Measurements from ENCODE around the gene PPP6R1. TPM values are rescaled to one million over a fixed set of nuclear protein-coding genes. Genes with fewer than 3 reads are reported as not detected.

Gene PPP6R1
- polyA plus RNA-seq = 10 to 100 TPM; 43.4 to 67.5 (median 48.9) TPM
- long read RNA-seq, donor 1, transcript PPP6R1-204 (7 exons, 2,389 nt) = major isoform, 5 of 49 reads
- long read RNA-seq, donor 1, partial matches to known transcripts = 40 of 49 reads
- long read RNA-seq, donor 1, other reads (novel, unspliced or antisense) = 0 of 49 reads
- long read RNA-seq, donor 2, partial matches to known transcripts = 0 of 3 reads
- long read RNA-seq, donor 2, other reads (novel, unspliced or antisense) = 0 of 3 reads
- long read RNA-seq, donor 3, partial matches to known transcripts = 5 of 6 reads
- long read RNA-seq, donor 3, other reads (novel, unspliced or antisense) = 0 of 6 reads
- long read RNA-seq, donor 4 = 0 reads
- long read RNA-seq, donor 5, partial matches to known transcripts = 0 of 2 reads
- long read RNA-seq, donor 5, other reads (novel, unspliced or antisense) = 0 of 2 reads
- long read RNA-seq, donor 6, partial matches to known transcripts = 5 of 11 reads
- long read RNA-seq, donor 6, other reads (novel, unspliced or antisense) = 0 of 11 reads
- long read RNA-seq, donor 7, partial matches to known transcripts = 0 of 6 reads
- long read RNA-seq, donor 7, other reads (novel, unspliced or antisense) = 0 of 6 reads
- long read RNA-seq, donor 8, partial matches to known transcripts = 0 of 1 reads
- long read RNA-seq, donor 8, other reads (novel, unspliced or antisense) = 0 of 1 reads
- long read RNA-seq, donor 9, partial matches to known transcripts = 0 of 1 reads
- long read RNA-seq, donor 9, other reads (novel, unspliced or antisense) = 0 of 1 reads
- long read RNA-seq, donor 10, partial matches to known transcripts = 0 of 4 reads
- long read RNA-seq, donor 10, other reads (novel, unspliced or antisense) = 0 of 4 reads

GRCh38 chr19:55258828-55259539, at the start of gene PPP6R1:
Gene PPP6R1, minus strand, starts transcription at chr19:55259017. Its CDS starts 11,914 bp downstream, at chr19:55247103.
- Histone ChIP-seq H3K27ac (ENCODE audit: low read depth in 1 of 3, low read length in 2 of 3) (peak within 1 kb of the TSS; percentile 93 to 97 (median 96)), H3K9me3 (ENCODE audit: control insufficient read depth in 2 of 2, insufficient read depth in 1 of 2, low read depth in 1 of 2, low read length in 1 of 2) (no peaks in the 10 kb centered on the region), H3K4me3 (ENCODE audit: low read depth in 1 of 3, low read length in 3 of 3) (peak within 1 kb of the TSS; percentile 61 to 88 (median 77)), H3K27me3 (ENCODE audit: control insufficient read depth in 3 of 3, insufficient read depth in 3 of 3, low read length in 3 of 3) (no peaks in the 10 kb centered on the region), H3K36me3 (ENCODE audit: control insufficient read depth in 3 of 3, insufficient read depth in 2 of 3, low read depth in 1 of 3, low read length in 3 of 3) (peaks cover 0 to 33% (median 0%) of the 10 kb centered on the region in 3 donors), H3K4me1 (ENCODE audit: control insufficient read depth in 3 of 3, insufficient read depth in 2 of 3, low read depth in 1 of 3, low read length in 2 of 3) (peaks cover 3 to 25% (median 12%) of the 10 kb centered on the region in 3 donors)
- 0% methylated on average over 66 to 76 of the region's 76 CpGs for WGBS, 3 donors
- DNase-seq (peak; percentile 98 to 100), FAIRE-seq (no peak)

- DNase-seq (no peak), FAIRE-seq (no peak)
- WGBS, 3 donors = 87 to 93% (median 89%) methylated on average over 9 to 11 of the region's 11 CpGs
- no peaks in the 10 kb centered on the region for H3K27me3 ChIP-seq (ENCODE audit: control insufficient read depth in 3 of 3, insufficient read depth in 3 of 3, low read length in 3 of 3)
- no peaks in the 10 kb centered on the region for H3K4me1 ChIP-seq (ENCODE audit: control insufficient read depth in 3 of 3, insufficient read depth in 2 of 3, low read depth in 1 of 3, low read length in 2 of 3)
- peaks cover 0 to 12% of the 10 kb centered on the region in 2 donors for H3K9me3 ChIP-seq (ENCODE audit: control insufficient read depth in 2 of 2, insufficient read depth in 1 of 2, low read depth in 1 of 2, low read length in 1 of 2)
- no peak overlapping the region for H3K4me3 ChIP-seq (ENCODE audit: low read depth in 1 of 3, low read length in 3 of 3)
- H3K36me3 ChIP-seq (ENCODE audit: control insufficient read depth in 3 of 3, insufficient read depth in 2 of 3, low read depth in 1 of 3, low read length in 3 of 3) = peaks cover 0 to 42% (median 0%) of the 10 kb centered on the region in 3 donors
- H3K27ac ChIP-seq (ENCODE audit: low read depth in 1 of 3, low read length in 2 of 3) = no peak overlapping the region
Observed at GRCh38 chr19:55308281-55308680, 49.5 kb upstream of the PPP6R1 start.

- no peak overlapping the region for H3K27ac ChIP-seq (ENCODE audit: low read depth in 1 of 3, low read length in 2 of 3)
- peaks cover 0 to 33% (median 0%) of the 10 kb centered on the region in 3 donors for H3K36me3 ChIP-seq (ENCODE audit: control insufficient read depth in 3 of 3, insufficient read depth in 2 of 3, low read depth in 1 of 3, low read length in 3 of 3)
- DNase-seq = no peak
- peaks cover 0 to 12% of the 10 kb centered on the region in 2 donors for H3K9me3 ChIP-seq (ENCODE audit: control insufficient read depth in 2 of 2, insufficient read depth in 1 of 2, low read depth in 1 of 2, low read length in 1 of 2)
- WGBS, 3 donors = 65 to 77% (median 68%) methylated on average over 3 of the region's 3 CpGs
- H3K4me3 ChIP-seq (ENCODE audit: low read depth in 1 of 3, low read length in 3 of 3) = no peak overlapping the region
- H3K4me1 ChIP-seq (ENCODE audit: control insufficient read depth in 3 of 3, insufficient read depth in 2 of 3, low read depth in 1 of 3, low read length in 2 of 3) = peaks cover 0 to 3% (median 2%) of the 10 kb centered on the region in 3 donors
- no peaks in the 10 kb centered on the region for H3K27me3 ChIP-seq (ENCODE audit: control insufficient read depth in 3 of 3, insufficient read depth in 3 of 3, low read length in 3 of 3)
- FAIRE-seq = no peak
Observed at GRCh38 chr19:55306712-55307111, 47.9 kb upstream of the PPP6R1 start.

- whole genome bisulfite sequencing, 3 donors = 87 to 90% (median 89%) methylated on average over 17 of the region's 17 CpGs
- FAIRE-seq = no peak
Observed at GRCh38 chr19:55305983-55306562, 47.3 kb upstream of the PPP6R1 start.

GRCh38 chr19:55305491-55305890, 46.7 kb upstream of the PPP6R1 start:
- Histone ChIP-seq H3K4me3 (ENCODE audit: low read depth in 1 of 3, low read length in 3 of 3) (no peak overlapping the region), H3K4me1 (ENCODE audit: control insufficient read depth in 3 of 3, insufficient read depth in 2 of 3, low read depth in 1 of 3, low read length in 2 of 3) (peaks cover 0 to 8% (median 2%) of the 10 kb centered on the region in 3 donors), H3K36me3 (ENCODE audit: control insufficient read depth in 3 of 3, insufficient read depth in 2 of 3, low read depth in 1 of 3, low read length in 3 of 3) (peaks cover 0 to 25% (median 0%) of the 10 kb centered on the region in 3 donors), H3K27me3 (ENCODE audit: control insufficient read depth in 3 of 3, insufficient read depth in 3 of 3, low read length in 3 of 3) (no peaks in the 10 kb centered on the region), H3K27ac (ENCODE audit: low read depth in 1 of 3, low read length in 2 of 3) (no peak overlapping the region), H3K9me3 (ENCODE audit: control insufficient read depth in 2 of 2, insufficient read depth in 1 of 2, low read depth in 1 of 2, low read length in 1 of 2) (peaks cover 0 to 12% of the 10 kb centered on the region in 2 donors)
- FAIRE-seq = no peak
- 64 to 81% (median 73%) methylated on average over 9 of the region's 9 CpGs for WGBS, 3 donors
- peak in 1 of 2 donors; percentile 49 for DNase-seq

More at GRCh38 chr19:55305983-55306562, 47.3 kb upstream of the PPP6R1 start:
- Histone ChIP-seq H3K27me3 (ENCODE audit: control insufficient read depth in 3 of 3, insufficient read depth in 3 of 3, low read length in 3 of 3) (no peaks in the 10 kb centered on the region), H3K4me3 (ENCODE audit: low read depth in 1 of 3, low read length in 3 of 3) (no peak overlapping the region), H3K9me3 (ENCODE audit: control insufficient read depth in 2 of 2, insufficient read depth in 1 of 2, low read depth in 1 of 2, low read length in 1 of 2) (peaks cover 0 to 12% of the 10 kb centered on the region in 2 donors), H3K36me3 (ENCODE audit: control insufficient read depth in 3 of 3, insufficient read depth in 2 of 3, low read depth in 1 of 3, low read length in 3 of 3) (peaks cover 0 to 26% (median 0%) of the 10 kb centered on the region in 3 donors), H3K4me1 (ENCODE audit: control insufficient read depth in 3 of 3, insufficient read depth in 2 of 3, low read depth in 1 of 3, low read length in 2 of 3) (peaks cover 0 to 8% (median 2%) of the 10 kb centered on the region in 3 donors), H3K27ac (ENCODE audit: low read depth in 1 of 3, low read length in 2 of 3) (no peak overlapping the region)
- no peak for DNase-seq

- 78 to 82% (median 82%) methylated on average over 14 of the region's 14 CpGs for WGBS, 3 donors
- DNase-seq (peak in 1 of 2 donors; percentile 1), FAIRE-seq (no peak)
- Histone ChIP-seq H3K9me3 (ENCODE audit: control insufficient read depth in 2 of 2, insufficient read depth in 1 of 2, low read depth in 1 of 2, low read length in 1 of 2) (peaks cover 0 to 12% of the 10 kb centered on the region in 2 donors), H3K27me3 (ENCODE audit: control insufficient read depth in 3 of 3, insufficient read depth in 3 of 3, low read length in 3 of 3) (no peaks in the 10 kb centered on the region), H3K27ac (ENCODE audit: low read depth in 1 of 3, low read length in 2 of 3) (no peak overlapping the region), H3K36me3 (ENCODE audit: control insufficient read depth in 3 of 3, insufficient read depth in 2 of 3, low read depth in 1 of 3, low read length in 3 of 3) (peaks cover 0 to 23% (median 0%) of the 10 kb centered on the region in 3 donors), H3K4me1 (ENCODE audit: control insufficient read depth in 3 of 3, insufficient read depth in 2 of 3, low read depth in 1 of 3, low read length in 2 of 3) (peaks cover 0 to 8% (median 2%) of the 10 kb centered on the region in 3 donors), H3K4me3 (ENCODE audit: low read depth in 1 of 3, low read length in 3 of 3) (no peak overlapping the region)
Observed at GRCh38 chr19:55304980-55305379, 46.2 kb upstream of the PPP6R1 start.

- peaks cover 0 to 19% (median 0%) of the 10 kb centered on the region in 3 donors for H3K36me3 ChIP-seq (ENCODE audit: control insufficient read depth in 3 of 3, insufficient read depth in 2 of 3, low read depth in 1 of 3, low read length in 3 of 3)
- peaks cover 0 to 8% (median 2%) of the 10 kb centered on the region in 3 donors for H3K4me1 ChIP-seq (ENCODE audit: control insufficient read depth in 3 of 3, insufficient read depth in 2 of 3, low read depth in 1 of 3, low read length in 2 of 3)
- WGBS, 3 donors = 89 to 93% (median 90%) methylated on average over 38 to 39 of the region's 39 CpGs
- no peak for FAIRE-seq
- H3K27me3 ChIP-seq (ENCODE audit: control insufficient read depth in 3 of 3, insufficient read depth in 3 of 3, low read length in 3 of 3) = no peaks in the 10 kb centered on the region
- H3K9me3 ChIP-seq (ENCODE audit: control insufficient read depth in 2 of 2, insufficient read depth in 1 of 2, low read depth in 1 of 2, low read length in 1 of 2) = peaks cover 0 to 7% of the 10 kb centered on the region in 2 donors
- no peak overlapping the region for H3K27ac ChIP-seq (ENCODE audit: low read depth in 1 of 3, low read length in 2 of 3)
- DNase-seq = peak; percentile 32 to 62
- no peak overlapping the region for H3K4me3 ChIP-seq (ENCODE audit: low read depth in 1 of 3, low read length in 3 of 3)
Observed at GRCh38 chr19:55304279-55304978, 45.6 kb upstream of the PPP6R1 start.
